ENCODE results near the gene CTPS2. TPM values are rescaled to one million over a fixed set of nuclear protein-coding genes. Genes with fewer than 3 reads are reported as not detected.
"Not testable (repeated sequence)": the region's sequence is repeated elsewhere in the genome, so short reads cannot be mapped to it uniquely, and the experiment has no call there.

CTPS2 gene
- polyA plus RNA-seq, 1 donor: 20.8 TPM

DNA sequence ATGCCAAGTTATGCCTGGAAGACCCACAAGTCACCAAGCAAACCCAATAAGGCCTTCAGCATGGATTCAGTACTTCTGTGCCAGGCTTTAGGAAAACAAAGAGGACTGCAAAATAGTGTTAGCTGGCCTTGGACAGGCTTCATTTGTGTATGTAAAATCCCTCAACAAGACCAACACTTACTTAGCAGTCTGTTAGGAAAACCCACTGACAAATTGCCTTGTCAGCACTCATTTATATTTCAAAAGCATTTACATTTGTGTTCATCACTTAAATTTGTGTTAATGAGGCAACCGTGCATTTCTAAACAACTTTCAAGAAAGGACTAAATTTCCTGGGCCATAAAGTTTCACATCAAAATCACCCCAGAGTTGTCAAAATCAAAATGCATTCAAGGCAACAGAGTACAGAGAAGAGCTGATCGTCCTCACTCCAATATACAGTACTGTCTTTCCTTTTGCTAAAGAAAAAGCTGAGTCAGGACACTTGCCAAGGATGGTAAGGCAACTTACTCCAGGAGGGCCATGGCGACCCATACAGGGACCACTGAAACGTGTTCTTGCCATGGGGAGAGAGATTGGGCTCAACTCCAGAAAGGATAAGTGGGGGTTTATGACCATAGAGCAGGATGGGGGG, 61.0 kb downstream of the CTPS2 start:
- no peak for DNase-seq

- DNase-seq: no peak
These were observed 62.6 kb downstream of the CTPS2 start, which contains the start of gene S100G for GRCh38 chrX:16649858-16650257. S100G (plus strand) TSS chrX:16650158; CDS start chrX:16651007, 849 bp downstream.

GRCh38 chrX:16646366-16647138, 65.9 kb downstream of the CTPS2 start:
- no peak for DNase-seq

GRCh38 chrX:16643176-16643575, 69.3 kb downstream of the CTPS2 start:
- no peak for DNase-seq

DNA sequence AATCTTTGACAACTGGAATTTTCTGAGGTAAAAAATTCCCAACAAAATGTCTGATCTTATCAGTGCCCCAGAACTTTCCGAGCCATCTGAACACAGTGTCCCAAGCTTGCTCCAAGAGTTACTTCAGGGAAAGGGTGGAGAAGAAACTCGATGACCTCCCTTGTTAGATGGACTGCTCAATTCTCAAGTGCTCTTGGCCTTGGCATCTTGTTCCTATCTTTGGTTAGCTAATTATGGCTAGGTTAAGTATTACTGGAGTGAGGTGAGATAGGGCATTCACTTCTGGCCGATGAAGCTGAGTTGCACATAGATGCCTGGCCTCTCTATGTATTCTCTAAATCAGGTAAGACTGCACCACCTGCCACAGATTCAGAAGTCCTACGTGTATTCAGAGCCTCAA, 71.6 kb downstream of the CTPS2 start:
- DNase-seq: no peak

GRCh38 chrX:16639966-16640365, 72.5 kb downstream of the CTPS2 start:
- DNase-seq: no peak

DNA sequence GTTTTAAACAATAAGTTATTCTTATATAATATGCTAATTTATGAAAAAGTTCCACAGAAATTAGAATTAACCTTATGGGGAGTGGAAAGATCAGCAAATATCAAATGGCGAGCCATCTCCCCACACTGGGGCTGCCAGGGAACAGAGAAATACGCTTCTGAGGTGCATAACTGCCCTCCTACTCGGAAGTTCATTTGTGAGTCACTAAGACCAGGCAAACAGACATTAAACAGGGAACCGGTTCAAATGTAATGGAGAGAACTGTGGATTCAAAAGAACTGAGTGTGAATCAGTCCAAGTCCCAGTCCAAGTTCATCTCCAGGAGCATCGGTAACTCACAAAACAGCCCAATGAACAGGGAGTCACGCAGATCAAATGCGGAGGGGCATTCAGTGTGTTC, 73.9 kb downstream of the CTPS2 start:
- no peak for DNase-seq

GRCh38 chrX:16635596-16635995, 76.9 kb downstream of the CTPS2 start:
- DNase-seq: no peak

- no peak for DNase-seq
These were observed 77.4 kb downstream of the CTPS2 start for GRCh38 chrX:16635040-16635439.

- no peak for DNase-seq
These were observed 78.7 kb downstream of the CTPS2 start for GRCh38 chrX:16633754-16634153.

DNA sequence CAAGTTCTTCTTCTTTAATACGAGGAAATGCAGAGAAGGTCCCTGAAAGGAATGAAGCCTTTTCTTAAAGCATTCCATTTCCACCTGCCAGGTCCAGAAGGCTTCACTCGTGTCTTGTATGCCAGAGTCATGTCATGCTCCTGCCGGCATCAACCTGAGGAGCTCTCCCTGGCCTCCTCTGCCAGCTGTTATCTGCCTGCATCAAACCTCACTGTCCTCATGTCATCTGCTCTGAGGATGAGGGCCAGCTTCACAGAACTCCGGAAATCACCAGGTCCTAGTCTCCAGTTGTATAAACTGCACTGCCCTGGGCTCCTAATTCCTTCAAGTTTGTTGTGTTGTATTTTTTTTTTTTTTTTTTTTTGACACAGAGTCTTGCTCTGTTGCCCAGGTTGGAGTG, 82.6 kb downstream of the CTPS2 start:
- no peak for DNase-seq

GRCh38 chrX:16628946-16629595, 83.4 kb downstream of the CTPS2 start:
- DNase-seq: no peak

DNA sequence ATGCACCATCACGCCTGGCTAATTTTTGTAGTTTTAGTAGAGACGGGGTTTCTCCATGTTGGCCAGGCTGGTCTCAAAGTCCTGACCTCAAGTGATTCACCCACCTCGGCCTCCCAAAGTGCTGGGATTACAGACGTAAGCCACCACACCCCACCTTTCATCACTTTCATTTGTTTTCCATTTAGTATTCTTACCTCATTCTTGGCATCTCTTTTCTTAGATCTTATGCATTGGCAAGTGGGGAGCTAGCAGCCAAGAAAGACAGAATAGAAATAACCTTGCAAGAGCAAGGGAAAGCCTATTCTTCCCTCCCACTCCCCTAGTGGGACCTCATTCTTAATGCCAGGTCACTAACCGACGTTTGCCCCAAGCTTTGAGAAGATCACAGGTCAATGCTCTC, 84.0 kb downstream of the CTPS2 start:
- DNase-seq: not testable (repeated sequence)

DNA sequence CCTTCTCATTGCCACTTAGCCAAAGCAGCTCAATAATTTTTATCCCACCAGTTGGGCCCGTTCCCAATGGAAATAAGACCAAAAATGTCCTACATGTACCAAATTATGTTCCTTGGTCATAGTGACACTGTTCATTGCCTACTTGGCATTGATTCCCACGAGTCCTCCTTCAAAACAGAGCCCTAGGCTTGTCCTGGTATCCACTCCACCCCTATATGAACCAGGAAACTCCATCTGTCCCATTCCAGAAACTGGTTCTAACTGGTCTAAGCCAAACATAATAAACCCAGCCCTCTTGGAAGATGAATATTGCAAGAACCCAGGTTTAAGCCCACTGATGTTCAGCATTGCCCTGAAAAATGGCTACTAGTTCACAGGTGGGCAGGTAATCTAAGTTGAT, 93.4 kb downstream of the CTPS2 start:
- DNase-seq: no peak

DNA sequence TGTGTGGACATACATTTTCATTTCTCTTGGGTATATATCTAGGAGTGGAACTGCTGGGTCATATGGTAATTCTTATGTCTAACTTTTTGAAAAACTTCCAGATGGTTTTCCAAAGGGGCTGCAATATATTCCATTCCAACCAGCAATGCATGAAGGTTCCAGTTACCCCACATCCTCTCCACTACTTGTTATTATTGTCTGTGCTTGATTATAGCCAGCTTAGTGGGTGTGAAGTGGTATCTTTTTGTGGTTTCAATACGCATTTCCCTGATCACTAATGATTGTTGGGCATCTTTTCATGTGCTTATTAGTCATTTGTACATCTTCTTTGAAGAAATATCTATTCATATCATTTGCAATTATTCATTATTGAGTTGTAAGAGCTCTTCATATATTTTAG, 94.0 kb downstream of the CTPS2 start:
- DNase-seq: no peak

- DNase-seq: no peak
These were observed 95.1 kb downstream of the CTPS2 start for GRCh38 chrX:16617382-16617781.

- no peak for DNase-seq
These were observed 100.1 kb downstream of the CTPS2 start for GRCh38 chrX:16612257-16612897.

DNA sequence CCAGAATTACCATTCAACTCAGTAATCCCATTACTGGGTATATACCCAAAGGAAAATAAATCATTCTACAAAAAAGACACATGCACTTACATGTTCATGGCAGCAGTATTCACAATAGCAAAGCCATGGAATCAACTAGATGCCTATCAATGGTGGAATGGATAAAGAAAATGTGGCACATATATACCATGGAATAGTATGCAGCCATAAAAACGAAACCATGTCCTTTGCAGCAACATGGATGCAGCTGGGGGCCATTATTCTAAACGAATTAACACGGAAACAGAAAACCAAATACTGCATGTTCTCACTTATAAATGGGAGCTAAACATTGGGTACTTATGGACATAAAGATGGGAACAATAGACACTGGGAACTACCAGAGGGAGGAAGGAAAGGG, 101.8 kb downstream of the CTPS2 start:
- DNase-seq: not testable (repeated sequence)

DNA sequence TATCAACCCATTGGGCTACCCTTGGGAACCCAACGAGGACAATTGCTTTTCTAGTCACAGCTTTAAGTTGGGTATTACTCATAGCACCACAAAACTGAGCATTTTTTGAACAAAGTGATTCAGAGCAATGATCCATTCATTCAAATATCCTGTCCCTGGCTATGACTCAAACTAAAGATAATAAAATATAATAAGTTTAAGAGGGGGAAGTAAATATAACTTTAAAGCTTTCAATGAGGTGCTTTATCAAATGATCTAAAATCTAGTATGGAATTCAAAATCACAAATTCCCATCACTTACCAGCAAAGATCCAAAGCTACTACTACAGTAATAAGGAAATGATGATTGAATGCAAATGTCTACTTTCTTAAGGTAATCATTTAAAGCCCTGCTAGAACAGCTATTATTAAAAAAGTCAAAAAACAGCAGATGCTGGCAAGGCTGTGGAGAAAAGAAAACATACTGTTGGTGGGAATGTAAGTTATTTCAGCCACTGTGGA, 102.3 kb downstream of the CTPS2 start:
- no peak for DNase-seq

- no peak for DNase-seq
These were observed 106.2 kb downstream of the CTPS2 start for GRCh38 chrX:16606142-16606720.

DNA sequence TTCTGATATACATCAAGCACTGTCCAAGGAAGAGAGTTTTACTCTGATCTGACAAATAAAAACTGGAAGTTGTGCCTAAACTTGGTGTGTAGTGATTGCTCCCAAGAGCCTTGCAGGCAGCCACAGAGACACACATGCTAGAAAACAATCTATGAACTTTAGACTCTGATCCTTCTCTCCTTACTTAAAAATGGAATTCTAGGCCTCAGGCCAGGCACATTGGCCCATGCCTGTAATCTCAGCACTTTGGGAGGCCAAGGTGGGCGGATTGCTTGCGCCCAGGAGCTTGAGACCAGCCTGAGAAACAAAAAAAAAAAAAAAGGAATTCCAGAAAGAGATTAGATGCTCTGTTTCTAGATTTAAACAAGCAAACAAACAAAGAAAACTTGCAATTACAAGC, 108.1 kb downstream of the CTPS2 start:
- no peak for DNase-seq

DNA sequence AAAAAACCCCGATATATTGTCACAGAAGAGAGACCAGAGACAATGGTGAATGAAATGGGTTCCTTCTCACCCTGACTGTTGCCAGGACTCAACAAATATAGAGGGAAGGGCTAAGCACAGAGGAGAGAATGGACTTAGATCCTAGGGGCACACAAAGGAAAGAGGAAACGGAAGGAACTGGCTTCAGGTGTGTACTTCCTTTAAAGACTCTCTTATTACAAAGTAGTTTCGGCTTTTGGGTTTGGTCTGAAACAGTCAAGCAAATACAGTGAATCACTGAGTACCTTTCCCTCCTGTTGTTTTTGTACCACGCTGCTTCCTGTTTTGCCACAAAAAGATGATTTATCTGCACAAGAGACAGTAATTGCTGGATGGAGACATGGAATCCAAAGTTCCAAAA, 108.6 kb downstream of the CTPS2 start:
- peak; percentile 8 for DNase-seq

DNA sequence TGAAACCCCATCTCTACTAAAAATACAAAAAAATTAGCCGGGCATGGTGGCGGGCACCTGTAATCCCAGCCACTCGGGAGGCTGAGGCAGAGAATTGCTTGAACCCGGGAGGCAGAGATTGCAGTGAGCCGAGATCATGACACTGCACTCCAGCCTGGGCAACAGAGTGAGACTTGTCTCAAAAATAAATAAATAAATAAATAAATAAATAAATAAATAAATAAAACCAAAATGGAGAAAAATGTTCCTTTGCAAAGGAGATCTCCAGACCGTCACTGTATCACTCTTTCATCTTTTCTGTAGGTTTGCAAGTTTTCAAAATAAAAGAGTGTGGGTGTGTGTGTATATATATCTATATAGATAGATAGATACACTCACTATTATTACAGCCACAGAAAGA, 109.2 kb downstream of the CTPS2 start:
- not testable (repeated sequence) for DNase-seq

Measured in hindlimb muscle (tissue), 1 donor.